CD4-positive, alpha-beta T cell treated with Interleukin-17A for 4 hours (primary cell): ENCODE measurements around the gene HSP90AB1.
"Not testable (repeated sequence)": the region's sequence is repeated elsewhere in the genome, so short reads cannot be mapped to it uniquely, and the experiment has no call there.

Experiments used
- DNase-seq: peaks from one replicate; pipeline ENCODE4 v3.0.0-alpha.2; 2020; ENCODE audit warnings: mixed read lengths

Gene HSP90AB1

DNA sequence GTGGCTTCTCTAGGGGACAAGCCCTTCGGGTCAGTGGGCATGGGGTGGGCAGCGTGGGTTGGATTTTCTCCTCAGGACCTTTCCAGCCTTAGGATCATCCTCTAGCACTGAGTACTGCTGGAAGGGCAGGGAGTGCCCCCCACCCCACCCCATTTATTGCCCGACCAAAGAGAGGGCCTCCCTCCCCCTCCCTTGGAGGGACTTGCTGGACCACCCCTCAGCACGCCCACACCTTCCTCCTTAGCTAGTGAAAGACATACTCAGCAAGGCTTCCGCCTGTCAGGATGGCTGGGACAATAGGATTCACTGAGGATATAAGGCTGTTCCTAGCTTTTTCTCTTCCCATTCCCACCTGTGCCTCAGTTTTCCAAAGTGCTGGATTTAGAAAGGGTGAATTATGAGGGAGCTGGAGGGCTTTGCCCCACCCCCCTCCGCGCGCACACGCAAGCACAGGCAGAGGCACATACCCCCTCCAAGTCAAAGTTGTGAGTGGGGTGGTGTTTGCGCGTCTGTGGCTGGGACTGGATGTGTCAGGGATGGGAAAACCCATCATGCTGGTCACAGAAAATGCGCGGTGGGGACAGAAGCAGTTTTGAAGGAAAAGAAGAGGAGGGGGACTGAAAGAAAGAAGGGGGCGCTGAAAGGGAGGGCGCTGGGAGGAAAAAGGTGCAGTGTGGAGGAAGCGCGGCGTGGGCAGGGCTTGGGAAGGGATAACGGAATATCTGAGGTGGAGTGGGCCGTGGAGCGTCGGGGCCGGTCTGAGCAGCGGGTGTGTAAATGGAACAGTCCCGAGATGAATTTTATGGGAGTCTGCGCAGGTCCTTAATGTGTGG is 24.2 kb upstream of the HSP90AB1 start:
- DNase-seq = no peak

GRCh38 chr6:44223319-44224028 is 23.4 kb upstream of the HSP90AB1 start, which contains the start of gene SLC29A1:
TSS of gene SLC29A1 (plus strand) at chr6:44223595. CDS start at chr6:44227314, 3,719 bp downstream.
- DNase-seq = peak; percentile 93

- DNase-seq = peak; percentile 16
These were observed 22.6 kb upstream of the HSP90AB1 start for GRCh38 chr6:44224029-44224964.

GRCh38 chr6:44224965-44225305 is 22.0 kb upstream of the HSP90AB1 start:
- no peak for DNase-seq

DNA sequence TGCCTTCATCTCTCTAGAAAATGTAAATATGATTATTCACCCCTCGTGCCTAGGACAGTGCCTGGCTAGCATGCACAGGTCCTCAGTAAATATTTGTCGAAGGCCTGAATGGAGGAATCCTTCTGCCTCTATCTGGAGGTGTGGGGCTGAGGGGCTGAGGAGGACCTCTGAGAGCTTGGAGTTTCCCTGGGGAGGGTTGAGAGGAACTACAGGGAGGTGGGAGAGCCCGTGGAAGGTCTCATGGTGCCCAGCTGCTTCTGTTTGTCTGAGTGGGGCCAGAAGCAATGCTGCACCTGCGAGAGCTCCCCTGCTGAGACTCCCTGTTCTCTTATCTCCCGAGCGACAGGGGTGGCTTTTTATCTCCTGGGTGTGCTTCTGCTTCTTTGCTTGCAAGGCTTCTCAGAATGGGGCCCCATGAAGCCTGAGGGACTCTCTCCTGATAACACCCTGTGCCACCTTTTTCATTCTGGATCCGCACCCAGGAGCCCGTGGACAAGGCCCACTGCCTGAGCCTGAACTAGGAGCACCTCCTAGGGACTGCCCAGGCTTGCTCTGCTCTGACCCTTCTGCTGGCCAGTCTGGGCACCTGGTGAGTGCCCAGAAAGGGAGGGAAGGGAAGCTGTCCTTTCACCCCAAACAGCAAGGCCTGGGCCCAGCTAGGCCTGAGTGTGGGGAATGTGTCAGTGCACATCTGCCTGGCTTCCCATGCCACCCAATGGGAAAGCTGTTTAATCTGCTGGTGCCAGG is 21.1 kb upstream of the HSP90AB1 start:
- no peak for DNase-seq

- DNase-seq = no peak
These were observed 20.3 kb upstream of the HSP90AB1 start for GRCh38 chr6:44226368-44227147.

GRCh38 chr6:44227148-44227793 is 19.6 kb upstream of the HSP90AB1 start:
- DNase-seq = no peak

GRCh38 chr6:44228031-44228430 is 18.9 kb upstream of the HSP90AB1 start:
- no peak for DNase-seq

DNA sequence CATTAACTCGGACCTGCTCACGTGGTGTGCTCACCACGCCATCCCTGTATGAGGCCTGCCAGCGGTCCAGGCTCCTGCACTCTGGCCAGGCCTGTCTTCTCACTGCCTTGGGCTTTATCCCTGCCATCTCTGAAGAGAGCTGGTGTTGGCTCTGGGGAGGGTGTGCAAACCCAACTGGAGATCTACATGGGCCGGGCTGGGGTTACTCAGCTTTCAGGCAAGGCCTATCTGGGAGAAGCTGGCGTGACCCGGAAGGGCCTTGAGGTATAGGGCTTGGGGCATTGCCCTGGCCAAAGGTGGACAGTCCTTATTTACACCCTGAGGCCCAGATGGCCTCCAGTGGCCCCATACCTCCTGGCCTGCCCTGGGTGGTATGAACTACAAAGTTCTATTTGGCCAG is 18.5 kb upstream of the HSP90AB1 start:
- no peak for DNase-seq

DNA sequence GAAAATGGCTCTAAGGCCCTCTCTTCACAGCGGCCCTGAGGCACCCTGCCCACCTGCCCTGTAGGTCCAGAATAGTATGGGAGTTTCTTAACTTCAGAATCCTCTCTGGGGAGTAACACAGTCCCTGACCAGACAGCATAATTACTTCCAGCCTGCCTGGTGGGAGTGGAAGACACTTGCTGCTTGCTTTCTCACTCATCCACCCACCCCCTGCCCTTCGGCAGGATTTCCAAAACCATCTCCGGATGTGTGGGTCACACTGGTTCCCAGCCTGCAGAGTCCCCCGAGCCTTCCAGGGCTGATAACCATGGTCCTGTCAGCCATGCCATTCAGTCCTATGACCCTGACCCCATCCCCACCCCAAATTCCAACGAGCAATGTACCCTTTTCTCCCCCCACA is 18.1 kb upstream of the HSP90AB1 start:
- no peak for DNase-seq

DNA sequence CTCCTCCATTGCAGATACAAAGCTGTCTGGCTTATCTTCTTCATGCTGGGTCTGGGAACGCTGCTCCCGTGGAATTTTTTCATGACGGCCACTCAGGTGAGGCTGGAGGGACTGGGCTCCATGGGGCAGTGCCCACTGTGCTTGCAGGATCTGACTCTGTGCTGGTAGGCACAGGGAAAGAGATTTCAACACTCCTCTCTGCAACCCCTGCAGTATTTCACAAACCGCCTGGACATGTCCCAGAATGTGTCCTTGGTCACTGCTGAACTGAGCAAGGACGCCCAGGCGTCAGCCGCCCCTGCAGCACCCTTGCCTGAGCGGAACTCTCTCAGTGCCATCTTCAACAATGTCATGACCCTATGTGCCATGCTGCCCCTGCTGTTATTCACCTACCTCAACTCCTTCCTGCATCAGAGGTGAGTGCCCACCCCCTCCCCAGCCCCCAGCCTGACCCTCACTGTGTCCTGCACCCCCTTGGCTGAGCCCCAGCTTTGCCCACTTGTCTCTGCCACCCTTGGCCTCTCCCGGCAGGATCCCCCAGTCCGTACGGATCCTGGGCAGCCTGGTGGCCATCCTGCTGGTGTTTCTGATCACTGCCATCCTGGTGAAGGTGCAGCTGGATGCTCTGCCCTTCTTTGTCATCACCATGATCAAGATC is 17.4 kb upstream of the HSP90AB1 start:
- no peak for DNase-seq

DNA sequence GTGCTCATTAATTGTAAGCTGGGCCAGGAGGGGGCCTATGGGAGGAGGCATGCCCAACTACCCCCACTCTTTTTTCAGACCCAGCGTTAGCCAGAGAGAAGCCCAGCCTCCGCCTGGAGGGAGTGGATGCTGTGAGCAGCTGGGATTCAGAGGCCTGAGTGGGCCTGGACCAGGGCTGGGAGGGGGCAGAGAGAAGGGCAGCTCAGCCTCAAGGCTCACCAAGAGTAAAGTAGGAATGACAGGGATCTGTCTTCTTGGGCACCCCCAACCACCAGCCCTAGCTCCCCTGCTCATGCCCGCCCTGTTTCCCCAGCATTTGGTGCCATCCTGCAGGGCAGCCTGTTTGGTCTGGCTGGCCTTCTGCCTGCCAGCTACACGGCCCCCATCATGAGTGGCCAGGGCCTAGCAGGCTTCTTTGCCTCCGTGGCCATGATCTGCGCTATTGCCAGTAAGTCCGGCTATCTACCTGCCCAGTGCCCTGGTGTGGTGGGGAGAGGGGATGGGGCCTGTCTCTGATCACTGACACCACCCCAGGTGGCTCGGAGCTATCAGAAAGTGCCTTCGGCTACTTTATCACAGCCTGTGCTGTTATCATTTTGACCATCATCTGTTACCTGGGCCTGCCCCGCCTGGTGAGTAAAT is 16.7 kb upstream of the HSP90AB1 start:
- no peak for DNase-seq

DNA sequence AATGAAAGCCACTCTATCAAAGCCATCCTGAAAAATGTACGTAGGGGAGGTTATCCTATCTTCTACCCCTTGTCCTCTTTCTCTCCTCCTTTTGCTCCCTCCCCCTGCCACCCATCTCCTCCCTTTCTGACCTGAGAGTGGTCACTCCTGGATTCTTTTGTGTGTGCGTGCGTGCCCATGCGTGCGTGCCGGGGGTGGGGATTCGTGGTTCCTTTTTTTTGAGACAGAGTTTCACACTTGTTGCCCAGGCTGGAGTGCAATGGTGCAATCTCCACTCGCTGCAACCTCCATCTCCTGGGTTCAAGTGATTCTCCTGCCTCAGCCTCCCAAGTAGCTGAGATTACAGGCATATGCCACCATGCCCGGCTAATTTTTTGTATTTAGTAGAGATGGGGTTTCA is 15.5 kb upstream of the HSP90AB1 start:
- not testable (repeated sequence) for DNase-seq

DNA sequence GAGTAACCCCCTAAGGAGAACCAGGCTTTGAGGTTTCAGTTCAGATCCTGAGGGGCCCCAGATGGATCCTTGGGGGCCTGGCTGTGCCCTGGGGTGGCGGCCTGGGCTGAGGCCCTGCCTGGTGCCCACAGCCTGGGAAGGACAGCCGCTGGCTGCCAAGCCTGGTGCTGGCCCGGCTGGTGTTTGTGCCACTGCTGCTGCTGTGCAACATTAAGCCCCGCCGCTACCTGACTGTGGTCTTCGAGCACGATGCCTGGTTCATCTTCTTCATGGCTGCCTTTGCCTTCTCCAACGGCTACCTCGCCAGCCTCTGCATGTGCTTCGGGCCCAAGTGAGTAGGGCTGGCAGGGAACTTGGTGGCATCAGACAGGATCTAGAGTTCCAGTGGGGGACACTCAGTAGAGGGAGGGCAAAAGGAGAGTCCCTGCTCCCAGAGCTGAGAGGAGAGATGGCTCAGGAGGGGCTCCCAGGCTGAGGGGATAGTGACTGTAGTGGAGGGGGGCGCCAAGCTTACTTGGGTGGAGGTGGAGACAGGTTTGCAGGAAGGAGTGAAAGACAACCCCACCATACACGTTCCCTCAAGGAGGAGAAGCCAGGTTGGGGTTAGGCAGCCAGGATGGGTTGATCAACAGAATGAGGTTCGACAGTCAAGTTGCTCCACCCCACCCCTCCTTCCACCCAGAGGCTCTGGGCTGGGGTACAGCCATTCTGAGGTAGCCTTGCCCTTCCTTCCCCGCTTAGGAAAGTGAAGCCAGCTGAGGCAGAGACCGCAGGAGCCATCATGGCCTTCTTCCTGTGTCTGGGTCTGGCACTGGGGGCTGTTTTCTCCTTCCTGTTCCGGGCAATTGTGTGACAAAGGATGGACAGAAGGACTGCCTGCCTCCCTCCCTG is 14.0 kb upstream of the HSP90AB1 start:
- DNase-seq = no peak

DNA sequence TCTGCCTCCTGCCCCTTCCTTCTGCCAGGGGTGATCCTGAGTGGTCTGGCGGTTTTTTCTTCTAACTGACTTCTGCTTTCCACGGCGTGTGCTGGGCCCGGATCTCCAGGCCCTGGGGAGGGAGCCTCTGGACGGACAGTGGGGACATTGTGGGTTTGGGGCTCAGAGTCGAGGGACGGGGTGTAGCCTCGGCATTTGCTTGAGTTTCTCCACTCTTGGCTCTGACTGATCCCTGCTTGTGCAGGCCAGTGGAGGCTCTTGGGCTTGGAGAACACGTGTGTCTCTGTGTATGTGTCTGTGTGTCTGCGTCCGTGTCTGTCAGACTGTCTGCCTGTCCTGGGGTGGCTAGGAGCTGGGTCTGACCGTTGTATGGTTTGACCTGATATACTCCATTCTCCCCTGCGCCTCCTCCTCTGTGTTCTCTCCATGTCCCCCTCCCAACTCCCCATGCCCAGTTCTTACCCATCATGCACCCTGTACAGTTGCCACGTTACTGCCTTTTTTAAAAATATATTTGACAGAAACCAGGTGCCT is 13.3 kb upstream of the HSP90AB1 start:
- DNase-seq = no peak

- no peak for DNase-seq
These were observed 12.5 kb upstream of the HSP90AB1 start for GRCh38 chr6:44234101-44235025.

GRCh38 chr6:44235269-44235668 is 11.6 kb upstream of the HSP90AB1 start:
- DNase-seq = no peak
